Measurements from ENCODE around the gene PRKG1.

DNA sequence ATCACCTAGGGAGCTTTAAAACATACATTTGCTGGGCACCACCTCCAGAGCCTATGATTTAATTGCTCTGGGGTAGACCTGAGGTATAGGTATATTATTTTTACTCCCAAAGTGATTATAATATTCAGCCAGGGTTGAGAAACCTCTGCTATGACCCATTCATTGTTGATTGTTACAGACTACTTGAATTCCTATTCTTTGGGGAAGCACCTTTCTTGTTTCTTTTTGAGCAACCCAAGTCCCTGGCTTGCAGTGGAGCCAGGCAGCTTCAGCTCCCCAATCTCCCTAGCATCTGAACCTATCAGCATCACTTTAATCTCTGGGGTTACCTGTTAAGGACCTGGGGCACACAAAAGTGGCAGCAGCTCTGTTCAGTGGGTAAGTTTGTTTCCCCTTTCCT lies 8.6 kb downstream of the PRKG1 start:
- TF ChIP-seq CHD1 (IDR thresholded peaks at IDR 0.05; ENCODE audit: low read depth, low read length) = no peak
- no peak for TF ChIP-seq KDM1A (IDR thresholded peaks at IDR 0.05; ENCODE audit: borderline replicate concordance, low read length)
- TF ChIP-seq EZH2 (IDR thresholded peaks at IDR 0.05; ENCODE audit: low read depth, low read length, severe bottlenecking) = no peak
- TF ChIP-seq POLR2A (IDR thresholded peaks at IDR 0.05; ENCODE audit: control extremely low read depth in 1 of 2, low read depth in 2 of 2, low read length in 2 of 2) = no peak
- no peak for TF ChIP-seq SAP30 (IDR thresholded peaks at IDR 0.05; ENCODE audit: insufficient read depth, insufficient replicate concordance, low read length)
- TF ChIP-seq EP300 (IDR thresholded peaks at IDR 0.05; ENCODE audit: borderline replicate concordance in 1 of 2, low read depth in 2 of 2, low read length in 2 of 2) = no peak
- no peak for TF ChIP-seq GABPA (IDR thresholded peaks at IDR 0.05; ENCODE audit: borderline replicate concordance, insufficient read depth, low read length)

Data from H1 (cell line).